HFF-Myc (cell line): ENCODE results near the gene PRPF19.

Source experiments
- DNase-seq: peaks from one replicate; pipeline ENCODE4 v3.0.0-alpha.2; 2011; ENCODE audit warnings: low read depth; ENCODE audit errors: extremely low read depth
- H3K4me3 ChIP-seq: replicated peaks from 2 replicates; pipeline ENCODE4 v1.5.1; 2011; ENCODE audit warnings: low read depth, mild to moderate bottlenecking, control low read depth, low read length
- CTCF ChIP-seq: IDR thresholded peaks from 2 replicates; pipeline ENCODE4 v1.5.1; 2012; ENCODE audit warnings: mild to moderate bottlenecking, low read depth, low read length, control low read depth; ENCODE audit errors: missing control alignments

The PRPF19 gene

DNA sequence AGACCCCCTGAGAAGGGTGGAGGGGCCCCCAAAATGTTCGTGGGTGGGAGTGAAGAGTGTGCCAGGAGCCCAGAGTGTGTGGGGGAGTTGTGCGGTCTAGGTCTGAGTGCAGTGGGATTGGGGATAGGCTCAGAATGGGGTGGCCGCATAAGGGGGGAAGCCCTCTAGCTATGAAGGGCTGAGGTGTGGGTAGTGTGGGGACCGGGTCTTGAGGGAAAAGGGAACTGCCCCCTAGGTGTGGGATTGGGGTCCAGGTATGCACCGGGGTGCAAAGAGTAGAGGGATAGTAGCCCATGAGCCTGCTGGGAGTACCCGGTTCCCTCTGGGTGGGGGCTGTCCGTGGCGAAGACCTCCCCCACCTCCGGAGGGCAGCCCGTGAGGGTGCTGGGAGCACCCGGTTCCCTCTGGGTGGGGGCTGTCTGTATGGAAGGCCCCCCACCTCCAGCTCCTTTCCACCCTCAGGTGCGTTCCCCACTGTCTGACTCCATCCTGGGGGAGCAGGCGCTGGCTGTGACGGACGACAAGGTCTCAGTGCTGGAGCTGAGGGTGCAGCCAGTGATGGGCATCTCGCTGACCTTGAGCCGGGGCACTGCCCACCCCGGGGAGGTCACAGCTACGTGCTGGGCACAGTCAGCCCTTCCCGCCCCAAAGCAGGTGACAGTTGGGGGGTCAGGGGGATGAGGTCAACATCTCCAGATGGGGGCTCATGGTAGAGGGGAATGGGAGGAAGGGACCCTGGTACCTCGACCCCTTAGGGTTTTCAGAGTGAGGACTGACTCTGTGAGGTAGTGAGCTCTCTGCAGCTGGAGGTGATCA, 28.6 kb upstream of the PRPF19 start:
- no peak for TF ChIP-seq CTCF
- no peak for DNase-seq
- no peak overlapping the region for H3K4me3 ChIP-seq

DNA sequence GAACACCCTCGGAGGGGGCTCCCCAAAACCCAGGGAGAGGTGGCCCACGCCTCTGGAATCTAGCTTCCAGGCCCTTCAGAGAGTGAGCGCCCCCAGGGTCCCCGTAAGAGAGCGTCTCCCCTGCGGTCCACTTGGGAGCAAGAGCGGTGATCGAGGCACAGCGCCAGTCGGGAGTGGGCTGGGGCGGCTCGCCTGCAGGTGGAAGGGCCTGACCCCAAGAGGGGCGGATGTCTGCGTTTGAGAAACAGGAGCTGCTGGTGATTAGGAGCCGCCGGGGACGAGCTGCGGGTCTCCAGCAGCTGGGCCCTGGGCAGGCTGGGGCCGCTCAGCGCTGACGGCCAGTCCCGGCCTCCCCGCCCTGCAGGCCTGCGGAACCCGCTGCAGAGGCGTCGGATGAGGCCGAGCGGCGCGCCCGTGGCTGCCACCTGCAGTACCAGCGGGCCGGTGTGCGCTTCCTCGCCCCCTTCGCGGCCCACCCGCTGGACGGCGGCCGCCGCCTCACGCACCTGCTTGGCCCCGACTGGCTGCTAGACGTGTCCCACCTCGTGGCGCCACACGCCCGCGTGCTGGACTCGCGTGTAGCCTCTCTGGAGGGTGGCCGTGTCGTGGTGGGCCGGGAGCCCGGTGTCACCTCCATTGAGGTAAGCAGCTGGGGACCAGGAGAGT, 27.9 kb upstream of the PRPF19 start:
- TF ChIP-seq CTCF = no peak
- DNase-seq = no peak
- no peak overlapping the region for H3K4me3 ChIP-seq

DNA sequence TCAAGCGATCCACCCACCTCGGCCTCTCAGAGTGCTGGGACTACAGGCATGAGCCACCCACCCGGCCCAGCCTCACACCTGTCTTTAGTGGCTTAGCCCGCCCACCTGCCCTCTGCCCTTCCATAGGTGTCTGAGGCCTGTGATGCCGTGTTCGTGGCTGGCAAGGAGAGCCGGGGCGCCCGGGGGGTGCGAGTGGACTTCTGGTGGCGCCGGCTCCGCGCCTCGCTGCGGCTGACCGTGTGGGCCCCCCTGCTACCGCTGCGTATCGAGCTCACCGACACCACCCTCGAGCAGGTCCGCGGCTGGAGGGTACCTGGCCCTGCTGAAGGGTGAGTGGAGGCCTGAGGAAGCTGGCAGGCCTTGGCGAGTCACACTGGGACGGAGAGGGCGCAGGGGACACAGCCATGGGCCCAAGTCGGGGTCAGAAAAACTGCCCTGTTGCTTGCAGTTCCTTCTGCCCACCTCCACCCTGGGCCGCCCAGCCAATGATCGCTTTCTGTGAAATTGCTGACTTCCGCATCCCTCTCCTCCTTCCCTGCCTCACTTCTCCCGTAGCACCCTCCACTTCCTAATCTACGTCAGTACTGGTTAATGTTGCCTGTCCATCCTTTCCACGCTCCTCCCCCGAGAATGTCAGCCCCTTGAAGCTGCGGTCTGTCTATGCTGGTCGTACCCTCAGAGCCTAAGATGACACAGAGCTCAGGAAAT, 27.2 kb upstream of the PRPF19 start:
- H3K4me3 ChIP-seq = no peak overlapping the region
- TF ChIP-seq CTCF = no peak
- no peak for DNase-seq

GRCh38 chr11:60932605-60933356, 26.4 kb upstream of the PRPF19 start:
- H3K4me3 ChIP-seq = no peak overlapping the region
- DNase-seq = no peak
- TF ChIP-seq CTCF = no peak

GRCh38 chr11:60931917-60932316, 25.5 kb upstream of the PRPF19 start:
- no peak for TF ChIP-seq CTCF
- no peak for DNase-seq
- no peak overlapping the region for H3K4me3 ChIP-seq

DNA sequence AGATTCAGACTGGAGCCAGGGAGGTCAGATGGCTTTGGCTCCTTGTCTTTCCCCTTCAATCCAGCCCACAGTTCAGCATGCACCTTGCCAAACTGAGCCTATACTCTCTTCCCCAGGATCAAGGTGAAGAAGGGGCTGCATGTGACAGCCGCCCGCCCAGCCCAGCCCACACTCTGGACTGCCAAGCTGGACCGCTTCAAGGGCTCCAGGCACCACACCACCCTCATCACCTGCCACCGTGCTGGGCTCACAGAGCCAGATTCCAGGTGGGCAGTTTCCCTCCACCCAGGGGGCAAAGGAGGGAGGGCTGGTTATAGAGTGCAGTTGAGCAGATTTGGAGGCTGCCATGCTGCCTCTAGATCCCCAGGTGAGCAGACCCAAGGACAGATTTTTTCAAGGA, 24.0 kb upstream of the PRPF19 start:
- H3K4me3 ChIP-seq = no peak overlapping the region
- DNase-seq = no peak
- no peak for TF ChIP-seq CTCF
